Fibroblast of peridontal ligament (primary cell): ENCODE measurements around the gene DNM3.

ENCODE experiments used
- DNase-seq: peaks from one replicate; pipeline ENCODE4 v3.0.0-alpha.2; 2010; ENCODE audit errors: extremely low read depth

Gene DNM3

DNA sequence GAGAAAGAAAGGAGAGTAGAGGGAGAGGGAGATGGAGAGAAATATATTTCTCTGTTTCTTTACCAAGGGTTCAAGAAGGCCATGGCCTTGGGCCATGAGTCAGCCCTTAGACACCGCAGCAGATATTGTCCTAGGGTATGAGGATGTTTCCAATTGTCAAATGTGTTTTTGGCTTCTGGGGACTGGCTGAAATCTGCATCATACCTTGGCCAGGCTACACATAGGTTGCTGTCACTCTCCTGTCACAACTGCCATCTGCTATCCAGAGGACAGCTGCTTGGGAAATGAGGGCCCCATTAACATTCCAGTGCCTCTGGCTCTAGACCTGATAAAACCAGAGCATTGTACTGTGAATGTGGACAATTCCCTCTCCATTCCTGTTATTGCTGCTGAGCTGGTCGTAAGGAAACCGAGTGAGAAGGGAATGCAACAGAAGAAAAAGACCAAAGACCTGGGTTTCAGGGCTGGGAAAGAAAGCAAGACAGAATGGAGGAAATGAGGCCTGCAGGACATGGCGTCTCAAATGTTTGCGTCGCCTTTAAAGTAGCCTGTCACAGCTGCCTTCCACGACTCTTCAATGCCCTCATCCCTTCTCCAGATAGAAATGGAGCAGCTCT lies 611.3 kb downstream of the DNM3 start:
- no peak for DNase-seq

DNA sequence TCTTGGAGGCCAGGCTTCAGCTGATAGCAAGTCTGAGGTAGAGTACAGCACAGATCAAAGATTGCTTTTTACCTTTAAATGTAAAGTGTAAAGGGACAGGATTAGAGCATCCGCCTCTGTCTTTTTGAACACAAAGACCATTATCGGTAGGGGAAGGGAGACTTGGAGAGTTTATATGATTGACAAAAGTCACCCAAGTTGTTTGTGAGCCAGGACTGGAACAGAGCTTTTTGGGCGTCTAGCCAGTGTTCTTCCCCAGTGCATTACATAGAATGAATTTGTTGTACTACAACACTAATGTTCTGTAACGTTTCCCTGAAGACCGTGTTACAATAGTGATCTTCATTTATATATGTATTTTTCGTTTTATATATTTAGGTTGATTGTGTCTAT lies 611.9 kb downstream of the DNM3 start:
- DNase-seq, result no peak

DNA sequence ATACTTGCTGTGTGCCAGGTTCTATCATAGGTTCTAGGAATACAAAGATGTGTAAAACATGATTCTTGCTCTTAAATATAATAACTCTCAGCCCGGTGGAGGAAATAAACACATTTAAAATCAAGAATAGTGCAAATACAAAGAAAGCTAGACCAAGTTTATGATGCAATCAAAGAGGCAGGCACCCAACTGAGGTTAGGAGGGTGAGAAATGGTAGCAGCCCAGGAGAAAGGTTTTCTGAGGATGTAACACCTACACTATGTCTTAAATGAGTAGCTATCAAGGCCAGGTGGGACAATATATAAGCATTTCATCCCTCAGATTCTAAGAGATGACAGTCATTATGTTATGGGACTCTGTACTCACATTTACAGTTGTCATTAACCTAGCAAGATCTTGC lies 612.3 kb downstream of the DNM3 start:
- no peak for DNase-seq

DNA sequence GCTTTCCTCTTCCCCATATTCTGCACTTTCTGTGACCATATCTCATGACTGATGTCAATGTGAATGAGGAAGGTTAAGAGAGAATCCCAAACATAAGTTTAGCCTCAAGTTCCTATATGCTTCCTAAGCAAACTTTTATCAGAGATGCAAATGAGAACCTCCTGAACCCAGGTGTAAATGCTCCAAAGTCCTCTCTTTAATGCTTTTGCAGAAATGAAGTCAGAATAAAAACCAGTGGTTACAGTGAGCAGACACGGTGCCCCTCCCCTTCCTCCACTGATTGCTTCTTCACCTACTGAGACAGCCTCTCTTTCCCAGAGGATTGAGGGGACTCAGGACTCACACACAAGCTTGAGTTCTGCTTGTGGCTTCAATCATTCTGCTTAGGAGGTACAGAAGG lies 614.2 kb downstream of the DNM3 start:
- DNase-seq, result no peak

DNA sequence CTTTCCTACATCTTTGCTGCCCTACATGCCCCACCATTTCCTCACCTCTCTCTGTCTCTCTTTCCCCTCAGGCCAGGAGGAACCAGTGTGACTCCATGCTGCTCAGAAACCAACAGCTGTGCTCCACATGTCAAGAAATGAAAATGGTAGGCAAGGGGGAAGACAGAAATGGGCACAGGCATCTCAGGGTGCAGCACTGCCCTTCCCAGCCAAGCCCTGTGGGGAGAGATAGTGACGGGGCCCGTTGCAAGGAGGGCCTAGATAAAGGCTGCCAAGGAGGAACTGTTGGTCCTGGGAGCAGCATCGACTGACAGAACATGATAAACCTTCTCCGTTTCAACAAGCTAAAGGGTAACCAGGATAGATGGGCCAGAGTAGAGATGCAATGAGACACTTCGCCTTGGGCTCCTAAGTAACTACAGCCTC lies 615.1 kb downstream of the DNM3 start:
- DNase-seq, result no peak

DNA sequence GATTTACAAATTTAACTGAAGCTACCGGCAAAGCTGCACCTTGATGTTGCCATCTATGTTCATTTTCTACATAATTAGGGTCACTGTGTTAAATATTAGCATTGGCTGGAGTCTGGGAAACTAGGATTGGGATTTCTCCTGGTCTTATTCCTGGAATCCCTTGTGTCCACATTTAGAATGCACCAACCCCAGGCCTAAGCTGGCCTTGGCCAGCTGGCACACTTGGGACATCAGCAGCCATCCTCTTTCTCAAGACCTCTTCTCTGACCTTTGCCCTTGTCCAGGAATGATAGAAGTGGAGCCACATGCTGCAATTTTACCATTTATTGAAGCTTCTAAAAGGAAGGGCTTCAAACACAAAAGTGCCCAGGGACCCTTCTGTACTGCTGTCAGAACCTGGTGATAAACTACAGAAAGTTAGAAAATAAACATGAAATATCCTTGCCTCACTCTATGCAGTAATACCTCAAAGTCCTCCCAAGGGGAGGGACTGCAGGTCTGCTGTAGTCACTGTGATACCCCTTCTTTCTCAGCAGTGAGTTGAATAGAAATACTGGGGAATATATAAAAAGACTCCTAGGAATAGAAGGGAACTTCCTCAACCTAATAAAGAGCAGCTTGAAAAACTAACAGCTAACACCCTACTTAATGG lies 616.3 kb downstream of the DNM3 start:
- no peak for DNase-seq

DNA sequence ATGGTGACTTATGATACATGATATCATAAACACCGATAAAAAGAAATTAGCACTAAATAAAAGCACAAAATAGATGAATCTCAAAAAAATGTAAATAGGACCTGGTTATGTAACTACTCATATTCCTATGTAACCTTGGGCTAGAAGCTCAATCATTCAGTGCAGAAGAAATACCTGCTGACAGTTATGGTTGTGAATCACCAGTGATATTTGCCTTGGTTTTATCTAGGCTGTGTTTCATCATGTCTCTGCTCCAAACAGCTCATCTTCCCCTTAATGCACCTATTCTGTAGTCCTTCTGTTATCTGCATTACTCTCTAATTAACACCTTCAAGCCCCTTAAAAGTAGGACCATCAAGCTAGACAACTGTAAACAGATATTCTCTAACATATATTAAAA lies 618.9 kb downstream of the DNM3 start:
- DNase-seq, result no peak

DNA sequence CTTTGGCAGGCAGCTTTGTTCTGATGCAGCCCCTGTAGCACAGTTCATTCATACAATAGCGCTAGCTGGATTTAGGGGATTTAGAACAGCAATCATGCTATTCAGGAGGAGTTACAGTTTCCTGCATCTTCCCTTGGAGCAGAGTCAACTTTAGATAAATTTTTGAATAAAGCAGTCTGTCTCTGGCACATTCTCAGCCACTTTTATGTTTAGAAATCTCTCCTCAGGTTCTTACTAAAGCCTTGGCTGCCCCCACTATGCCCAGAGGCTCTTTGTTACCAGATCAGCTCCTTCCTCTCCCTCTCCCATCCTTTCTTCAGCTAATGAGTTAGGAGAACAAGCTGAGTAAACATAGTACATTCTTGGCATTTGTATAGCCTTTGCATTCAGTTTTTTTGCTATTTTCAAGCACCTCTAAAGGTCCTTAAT lies 619.6 kb downstream of the DNM3 start:
- no peak for DNase-seq
